Transverse colon (tissue), 4 donors: ENCODE measurements around the gene GTPBP3. TPM values are rescaled to one million over a fixed set of nuclear protein-coding genes. Genes with fewer than 3 reads are reported as not detected.

Experiments used
- DNase-seq: peaks from one replicate; pipeline ENCODE4 v3.0.0-alpha.2; 2019
- H3K27ac ChIP-seq, 4 donors: fragments of 200-600 bp; sonication (generic); 2 replicates each; pipeline ENCODE4 v1.5.1; 2016 to 2018; ENCODE audit warnings: inconsistent platforms in 4 of 4
- H3K27me3 ChIP-seq: fragments of 200-600 bp; sonication (generic); 2 replicates; pipeline ENCODE4 v1.5.1; 2017; ENCODE audit warnings: inconsistent platforms
- H3K36me3 ChIP-seq, 4 donors: fragments of 200-600 bp; sonication (generic); 2 replicates each; pipeline ENCODE4 v1.5.1; 2017 to 2019; ENCODE audit warnings: inconsistent platforms in 4 of 4
- H3K4me1 ChIP-seq, 4 donors: fragments of 200-600 bp; sonication (generic); 2 replicates each; pipeline ENCODE4 v1.5.1; 2017 to 2020; ENCODE audit warnings: inconsistent platforms in 4 of 4
- H3K4me3 ChIP-seq, 4 donors: fragments of 200-600 bp; sonication (generic); 1 replicate in 1 of 4; 2 replicates in 3 of 4; pipeline versions ENCODE4 v1.5.1 to v1.6.1; 2017 to 2019; ENCODE audit warnings: inconsistent platforms in 4 of 4
- H3K9me3 ChIP-seq, 2 donors: fragments of 200-600 bp; sonication (generic); 2 replicates each; pipeline ENCODE4 v1.5.1; 2017 to 2019; ENCODE audit warnings: inconsistent platforms in 2 of 2
- EP300 ChIP-seq: sonication (generic); formaldehyde crosslinking; IDR thresholded peaks from one replicate; pipeline ENCODE4 v1.6.1; 2017; ENCODE audit warnings: antibody characterized with exemption, low read depth
- POLR2A ChIP-seq: fragments of 450-650 bp; IDR thresholded peaks from one replicate; pipeline ENCODE4 v1.6.1; 2016; ENCODE audit warnings: antibody characterized with exemption, mild to moderate bottlenecking, moderate library complexity
- POLR2AphosphoS5 ChIP-seq, 3 donors: sonication (generic); formaldehyde crosslinking; IDR thresholded peaks; one replicate each; pipeline ENCODE4 v1.6.1; 2016; ENCODE audit warnings: antibody characterized with exemption in 3 of 3
- WGBS, 2 donors: methylation state at CpG; one replicate each; pipeline ENCODE4 v1.1.5; 2018; ENCODE audit warnings: low coverage in 1 of 2; 5-methylcytosine and 5-hydroxymethylcytosine counted together
- in situ Hi-C, 4 donors: fragments of 200-750 bp; cut with MboI; loops; one replicate each; pipeline versions ENCODE4 v1.15.0 to v1.15.1; 2017; ENCODE audit warnings: low sequenced_read_pairs in 3 of 4, low pct_ligation_motif_present in 1 of 4, low pct_unique_long_range_greater_than_20kb in 1 of 4
- intact Hi-C: fragments of 100-400 bp; cut with DNase I; formaldehyde crosslinking; loops from one replicate; pipeline ENCODE4 v1.15.1; 2023; ENCODE audit warnings: low total_unique reads
- total RNA-seq, 4 donors: library from RNA; depleted of rRNA; stranded (reverse); fragments of >200 nt; gene quantifications; one replicate each; pipeline ENCODE4 v1.1.0, GENCODE V29; 2016
- TF ChIP-seq, protein P1 (sequence below), 5 experiments: fragments of 200-600 bp in 3 of 5; fragments of 450-650 bp in 2 of 5; sonication (generic) in 3 of 5; IDR thresholded peaks; 1 replicate in 2 of 5; 2 replicates in 3 of 5; pipeline ENCODE4 v1.5.1; 2016 to 2017; ENCODE audit warnings: antibody characterized with exemption in 5 of 5, inconsistent platforms in 3 of 5, mild to moderate bottlenecking in 2 of 5, moderate library complexity in 1 of 5

GTPBP3 gene
- total RNA-seq, 4 donors from 2014 or later = 24.7 to 206 (median 30.5) TPM

DNA sequence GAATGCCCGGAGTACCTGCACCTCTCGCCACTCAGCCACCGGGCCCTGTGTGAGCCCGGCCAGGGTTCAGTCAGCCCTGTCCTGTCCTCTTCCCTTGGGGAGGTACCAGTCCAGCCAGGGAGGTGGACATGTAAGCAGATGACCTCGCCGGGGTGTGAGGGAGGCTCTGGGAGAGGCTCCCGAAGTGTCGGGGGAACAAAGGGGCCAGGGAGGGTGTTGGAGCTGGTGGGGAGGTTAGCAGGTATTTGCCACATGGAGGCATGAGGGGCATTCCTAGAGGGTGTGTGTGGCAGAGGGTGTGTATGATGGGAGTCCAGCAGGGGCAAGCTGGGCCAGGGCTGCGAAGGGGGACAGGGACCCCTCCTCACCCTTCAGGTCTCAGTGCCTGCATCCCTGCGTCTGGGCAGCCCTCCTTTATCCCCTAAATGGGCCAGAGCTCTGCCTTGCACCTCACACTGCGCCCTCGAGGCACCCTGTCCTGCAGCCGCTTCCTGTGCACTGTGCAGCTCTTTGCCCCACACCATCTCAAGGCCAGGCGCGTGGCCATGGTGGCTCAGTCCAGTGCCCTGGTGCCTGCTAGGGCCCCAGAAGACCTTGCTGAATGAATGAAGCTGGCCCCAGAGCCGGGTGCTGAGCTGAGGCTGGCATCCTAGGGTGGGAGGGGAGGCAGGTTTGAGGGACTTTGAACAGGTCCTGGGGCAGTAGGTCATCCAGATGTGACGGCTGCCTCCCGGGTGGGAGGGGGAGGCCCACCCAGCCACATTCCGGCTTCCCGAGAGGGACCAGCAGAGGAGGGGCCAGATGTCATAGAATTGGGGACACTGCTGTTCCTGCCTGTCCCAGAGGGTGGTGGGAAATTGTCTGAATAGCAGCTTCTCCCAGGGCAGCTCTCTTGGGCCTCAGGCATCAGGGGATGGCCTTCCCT, 24.9 kb upstream of the GTPBP3 start:
- TF ChIP-seq POLR2AphosphoS5 (IDR thresholded peaks at IDR 0.05) (no peak), POLR2A (no peak), EP300 (no peak)
- TF ChIP-seq, protein P1, sequence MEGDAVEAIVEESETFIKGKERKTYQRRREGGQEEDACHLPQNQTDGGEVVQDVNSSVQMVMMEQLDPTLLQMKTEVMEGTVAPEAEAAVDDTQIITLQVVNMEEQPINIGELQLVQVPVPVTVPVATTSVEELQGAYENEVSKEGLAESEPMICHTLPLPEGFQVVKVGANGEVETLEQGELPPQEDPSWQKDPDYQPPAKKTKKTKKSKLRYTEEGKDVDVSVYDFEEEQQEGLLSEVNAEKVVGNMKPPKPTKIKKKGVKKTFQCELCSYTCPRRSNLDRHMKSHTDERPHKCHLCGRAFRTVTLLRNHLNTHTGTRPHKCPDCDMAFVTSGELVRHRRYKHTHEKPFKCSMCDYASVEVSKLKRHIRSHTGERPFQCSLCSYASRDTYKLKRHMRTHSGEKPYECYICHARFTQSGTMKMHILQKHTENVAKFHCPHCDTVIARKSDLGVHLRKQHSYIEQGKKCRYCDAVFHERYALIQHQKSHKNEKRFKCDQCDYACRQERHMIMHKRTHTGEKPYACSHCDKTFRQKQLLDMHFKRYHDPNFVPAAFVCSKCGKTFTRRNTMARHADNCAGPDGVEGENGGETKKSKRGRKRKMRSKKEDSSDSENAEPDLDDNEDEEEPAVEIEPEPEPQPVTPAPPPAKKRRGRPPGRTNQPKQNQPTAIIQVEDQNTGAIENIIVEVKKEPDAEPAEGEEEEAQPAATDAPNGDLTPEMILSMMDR (IDR thresholded peaks at IDR 0.05) = no peak
- Histone ChIP-seq H3K9me3 (no peaks in the 10 kb centered on the region), H3K27ac (no peak overlapping the region), H3K4me1 (peaks cover 11 to 40% (median 22%) of the 10 kb centered on the region in 4 donors), H3K36me3 (peaks cover 0 to 20% (median 9%) of the 10 kb centered on the region in 4 donors), H3K27me3 (no peaks in the 10 kb centered on the region), H3K4me3 (no peak overlapping the region)
- 84 to 90% methylated on average over 2 to 14 of the region's 20 CpGs for WGBS, 2 donors
- DNase-seq = no peak
- in situ Hi-C loops (no loop called here), intact Hi-C loops (no loop called here)

DNA sequence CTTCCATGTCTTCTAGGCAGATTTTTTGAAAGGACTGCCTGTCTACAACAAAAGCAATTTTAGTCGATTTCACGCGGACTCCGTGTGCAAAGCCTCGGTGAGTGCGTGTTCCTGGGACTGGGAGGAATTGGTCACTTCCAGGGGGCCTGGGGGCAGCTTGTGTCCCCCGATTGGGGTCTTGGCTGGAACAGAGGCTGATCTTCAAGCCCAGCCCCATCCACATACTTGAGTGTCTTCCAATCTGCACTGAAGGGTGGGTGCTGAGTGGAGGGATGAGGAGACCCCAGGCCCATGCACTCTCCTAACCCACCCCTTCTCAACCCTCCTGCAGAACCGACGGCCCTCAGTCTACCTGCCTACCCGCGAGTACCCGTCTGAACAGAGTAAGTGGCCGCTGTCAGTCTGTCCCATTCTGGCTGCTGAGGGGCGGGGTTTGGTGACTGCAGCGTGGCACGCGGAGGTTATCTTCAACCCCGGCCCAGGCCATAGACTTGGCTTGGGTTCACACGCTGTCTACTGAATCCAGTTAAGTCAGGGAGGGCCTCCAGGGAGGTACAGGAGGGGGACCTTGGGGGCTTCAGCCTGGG, 23.3 kb upstream of the GTPBP3 start:
- Histone ChIP-seq H3K36me3 (peaks cover 0 to 21% (median 10%) of the 10 kb centered on the region in 4 donors), H3K9me3 (no peaks in the 10 kb centered on the region), H3K4me1 (peaks cover 11 to 35% (median 22%) of the 10 kb centered on the region in 4 donors), H3K27ac (no peak overlapping the region), H3K4me3 (no peak overlapping the region), H3K27me3 (no peaks in the 10 kb centered on the region)
- 92% methylated on average over 18 of the region's 19 CpGs; no CpG with 5 or more reads in 1 of the 2 donors for WGBS, 2 donors
- TF ChIP-seq EP300 (no peak), POLR2AphosphoS5 (IDR thresholded peaks at IDR 0.05) (no peak), POLR2A (no peak)
- TF ChIP-seq, protein P1 (IDR thresholded peaks at IDR 0.05) = no peak
- in situ Hi-C loops = no loop called here
- intact Hi-C loops = no loop called here
- no peak for DNase-seq

DNA sequence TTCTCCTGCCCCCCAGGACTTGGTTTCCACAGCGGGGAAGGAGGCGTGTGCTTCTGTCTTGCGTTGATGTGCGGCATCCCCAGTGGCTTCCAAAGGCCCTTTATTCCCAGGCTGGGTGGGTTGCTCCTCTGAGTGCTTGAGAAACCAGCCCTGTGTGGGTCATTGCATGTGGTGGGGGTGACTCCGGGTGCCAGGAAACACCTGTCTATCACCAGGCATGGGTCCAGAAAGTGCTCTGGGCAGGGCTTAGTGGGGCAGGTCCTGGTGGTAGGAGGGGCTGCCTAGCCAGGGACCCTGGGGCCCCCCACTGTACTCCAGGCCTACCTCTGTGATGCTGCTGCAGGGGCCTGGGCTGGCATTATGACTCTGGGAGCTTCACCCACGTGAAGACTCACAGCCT, 18.4 kb upstream of the GTPBP3 start:
- 79 to 81% methylated on average over 2 to 5 of the region's 6 CpGs for WGBS, 2 donors
- H3K36me3 ChIP-seq = peaks cover 0 to 35% (median 16%) of the 10 kb centered on the region in 4 donors

More for the DNA sequence above, 18.4 kb upstream of the GTPBP3 start:
- Histone ChIP-seq H3K9me3 (no peaks in the 10 kb centered on the region), H3K27me3 (no peaks in the 10 kb centered on the region), H3K4me3 (no peak overlapping the region), H3K27ac (peak overlapping the region in 1 of 4 donors; percentile 74), H3K4me1 (peaks cover 0 to 12% (median 8%) of the 10 kb centered on the region in 4 donors)
- TF ChIP-seq, protein P1 (IDR thresholded peaks at IDR 0.05) = no peak
- TF ChIP-seq POLR2AphosphoS5 (IDR thresholded peaks at IDR 0.05) = no peak
- TF ChIP-seq POLR2A = no peak
- TF ChIP-seq EP300 = no peak
- intact Hi-C loops (no loop called here), in situ Hi-C loops (no loop called here)
- no peak for DNase-seq
